Tibial artery (tissue), 4 donors: Measurements from ENCODE around the gene ALG12.
A peak's percentile ranks its signal among the peaks of the same experiment; 100 is the strongest.
"Not testable (repeated sequence)": the region's sequence is repeated elsewhere in the genome, so short reads cannot be mapped to it uniquely, and the experiment has no call there.

Source experiments
- DNase-seq, 2 donors: peaks; one replicate each; pipeline ENCODE4 v3.0.0-alpha.2; 2019
- H3K27ac ChIP-seq, 2 donors: fragments of 200-600 bp; sonication (generic) in 1 of 2; 1 replicate in 1 of 2; 2 replicates in 1 of 2; pipeline ENCODE4 v1.5.1; 2018 to 2019; ENCODE audit warnings: mild to moderate bottlenecking in 1 of 2
- H3K27me3 ChIP-seq, 2 donors: fragments of 200-600 bp; sonication (generic) in 1 of 2; one replicate each; pipeline versions ENCODE4 v1.5.1 to v1.6.0; 2016 to 2019
- H3K36me3 ChIP-seq, 3 donors: fragments of 200-600 bp; sonication (generic) in 2 of 3; one replicate each; pipeline ENCODE4 v1.5.1; 2016 to 2019; ENCODE audit warnings: mild to moderate bottlenecking in 2 of 3
- H3K4me1 ChIP-seq, 4 donors: fragments of 200-600 bp; sonication (generic) in 2 of 4; 1 replicate in 3 of 4; 2 replicates in 1 of 4; pipeline ENCODE4 v1.5.1; 2016 to 2019
- H3K4me3 ChIP-seq, 2 donors: fragments of 200-600 bp; sonication (generic) in 1 of 2; 1 replicate in 1 of 2; 2 replicates in 1 of 2; pipeline ENCODE4 v1.5.1; 2018 to 2019; ENCODE audit warnings: mild to moderate bottlenecking in 2 of 2
- H3K9me3 ChIP-seq, 3 donors: fragments of 200-600 bp; sonication (generic) in 1 of 3; one replicate each; pipeline ENCODE4 v1.5.1; 2016 to 2019
- CTCF ChIP-seq, 2 experiments: fragments of 200-600 bp in 1 of 2; fragments of 450-650 bp in 1 of 2; IDR thresholded peaks; one replicate each; pipeline ENCODE4 v1.5.1; 2017 to 2019; ENCODE audit warnings: antibody characterized with exemption in 2 of 2, mild to moderate bottlenecking in 1 of 2, moderate library complexity in 1 of 2
- intact Hi-C: fragments of 100-400 bp; cut with DNase I; formaldehyde crosslinking; loops from one replicate; pipeline ENCODE4 v1.15.0; 2023; ENCODE audit warnings: low total_unique reads

ALG12 gene

GRCh38 chr22:49856343-49856742 is 61.9 kb downstream of the ALG12 start:
- no peaks in the 10 kb centered on the region for H3K9me3 ChIP-seq
- no peak overlapping the region for H3K4me3 ChIP-seq
- no peak for TF ChIP-seq CTCF (IDR thresholded peaks at IDR 0.05)
- no peak overlapping the region for H3K27ac ChIP-seq
- intact Hi-C loops, result loop anchor here (5.0 kb wide), 1 partner anchor 326 kb away; no protein-coding TSS in a partner anchor
- DNase-seq, result peak in 1 of 2 donors; percentile 60
- no peaks in the 10 kb centered on the region for H3K36me3 ChIP-seq
- peaks cover 0 to 27% (median 22%) of the 10 kb centered on the region in 4 donors for H3K4me1 ChIP-seq
- H3K27me3 ChIP-seq, result no peaks in the 10 kb centered on the region

DNA sequence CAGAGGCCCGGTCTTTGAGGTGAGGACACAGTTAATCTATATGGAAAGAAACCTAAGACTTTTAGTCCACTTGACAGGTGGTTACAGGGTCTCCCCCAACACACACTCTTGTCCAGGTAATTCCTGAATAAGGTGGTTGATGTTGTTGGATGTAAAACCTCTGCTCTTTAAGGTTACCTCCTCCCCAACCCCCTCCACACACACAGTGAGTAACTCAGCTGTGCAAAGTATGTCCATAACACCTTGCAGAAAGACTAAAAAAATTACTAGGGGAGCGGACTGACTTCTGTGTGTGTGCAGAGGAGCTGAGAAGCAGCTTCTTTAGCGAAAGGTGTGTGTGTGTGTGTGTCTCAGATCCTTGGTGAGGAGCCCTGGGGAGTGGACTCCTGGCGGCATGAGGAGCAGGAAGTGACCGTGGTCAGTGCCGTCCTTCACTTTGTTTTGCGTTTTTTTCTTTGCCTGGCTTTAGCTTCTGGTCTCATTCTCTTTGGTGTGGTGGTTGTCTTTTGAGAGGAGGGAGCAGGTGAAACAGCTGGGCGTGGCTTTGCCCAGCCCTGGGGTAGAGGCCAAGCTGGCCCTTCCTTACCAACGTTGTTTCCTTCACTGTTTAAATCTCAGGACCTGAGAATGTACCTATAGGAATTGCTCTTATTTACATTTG is 62.9 kb downstream of the ALG12 start:
- peaks cover 0 to 4% of the 10 kb centered on the region in 2 donors for H3K27me3 ChIP-seq
- no peaks in the 10 kb centered on the region for H3K36me3 ChIP-seq
- H3K9me3 ChIP-seq, result no peaks in the 10 kb centered on the region
- no peak for DNase-seq
- no peak for TF ChIP-seq CTCF (IDR thresholded peaks at IDR 0.05)
- H3K4me1 ChIP-seq, result peaks cover 0 to 27% (median 22%) of the 10 kb centered on the region in 4 donors
- H3K4me3 ChIP-seq, result no peak overlapping the region
- H3K27ac ChIP-seq, result peak overlapping the region in 1 of 2 donors; percentile 56
- intact Hi-C loops, result loop anchor here (5.0 kb wide), 1 partner anchor 327 kb away; no protein-coding TSS in a partner anchor

DNA sequence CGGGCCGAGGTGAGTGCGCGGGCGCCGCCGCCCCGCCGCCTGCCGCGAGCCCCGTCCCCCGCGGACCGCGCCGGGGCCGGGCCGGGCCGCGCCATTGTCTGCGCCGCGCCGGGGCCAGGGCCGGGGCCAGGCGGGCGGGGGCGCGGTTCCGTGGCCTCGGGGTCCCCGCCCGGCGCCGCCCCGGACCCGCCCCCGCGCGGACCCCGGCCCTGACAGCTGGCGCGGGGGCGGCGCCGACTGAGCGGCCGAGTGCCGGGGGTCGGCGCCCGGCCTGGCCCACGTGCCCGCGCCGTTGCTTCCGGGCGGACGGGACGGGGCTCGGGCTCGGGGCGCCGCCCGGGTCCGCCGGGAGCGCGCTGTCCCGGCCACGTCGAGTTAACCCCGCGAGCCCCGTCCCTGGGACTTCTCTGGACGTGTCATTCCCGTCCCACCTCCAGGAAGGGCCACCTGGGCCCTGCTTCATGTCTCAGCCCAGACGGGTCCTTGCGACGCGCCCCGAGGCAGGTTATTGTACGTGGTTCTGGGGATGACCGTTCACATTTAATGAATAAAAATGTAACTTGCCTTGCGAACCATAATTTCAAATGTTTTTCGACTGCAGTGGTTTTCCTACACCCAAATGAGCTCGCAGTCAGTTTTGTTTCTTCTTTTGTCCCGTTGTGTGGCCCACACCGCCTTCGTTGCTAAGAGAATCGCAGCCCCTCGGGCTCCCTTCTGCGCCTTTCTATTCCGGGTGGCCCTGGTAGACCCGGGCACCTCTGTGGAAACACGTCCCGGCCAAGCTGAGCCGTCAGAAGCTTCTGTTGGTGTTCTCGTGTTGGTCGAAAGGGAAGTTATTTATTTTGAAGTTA is 64.0 kb downstream of the ALG12 start:
- DNase-seq, result no peak
- H3K4me1 ChIP-seq, result peaks cover 0 to 37% (median 30%) of the 10 kb centered on the region in 4 donors
- peak overlapping the region; percentile 59 to 89 for H3K4me3 ChIP-seq
- H3K36me3 ChIP-seq, result no peaks in the 10 kb centered on the region
- intact Hi-C loops, result loop anchor here (5.0 kb wide), 1 partner anchor 63 kb away; the partner anchor contains the start of genes ALG12 and CRELD2
- no peak for TF ChIP-seq CTCF (IDR thresholded peaks at IDR 0.05)
- H3K9me3 ChIP-seq, result no peaks in the 10 kb centered on the region
- peak overlapping the region; percentile 56 to 69 for H3K27ac ChIP-seq
- H3K27me3 ChIP-seq, result peaks cover 0 to 16% of the 10 kb centered on the region in 2 donors

DNA sequence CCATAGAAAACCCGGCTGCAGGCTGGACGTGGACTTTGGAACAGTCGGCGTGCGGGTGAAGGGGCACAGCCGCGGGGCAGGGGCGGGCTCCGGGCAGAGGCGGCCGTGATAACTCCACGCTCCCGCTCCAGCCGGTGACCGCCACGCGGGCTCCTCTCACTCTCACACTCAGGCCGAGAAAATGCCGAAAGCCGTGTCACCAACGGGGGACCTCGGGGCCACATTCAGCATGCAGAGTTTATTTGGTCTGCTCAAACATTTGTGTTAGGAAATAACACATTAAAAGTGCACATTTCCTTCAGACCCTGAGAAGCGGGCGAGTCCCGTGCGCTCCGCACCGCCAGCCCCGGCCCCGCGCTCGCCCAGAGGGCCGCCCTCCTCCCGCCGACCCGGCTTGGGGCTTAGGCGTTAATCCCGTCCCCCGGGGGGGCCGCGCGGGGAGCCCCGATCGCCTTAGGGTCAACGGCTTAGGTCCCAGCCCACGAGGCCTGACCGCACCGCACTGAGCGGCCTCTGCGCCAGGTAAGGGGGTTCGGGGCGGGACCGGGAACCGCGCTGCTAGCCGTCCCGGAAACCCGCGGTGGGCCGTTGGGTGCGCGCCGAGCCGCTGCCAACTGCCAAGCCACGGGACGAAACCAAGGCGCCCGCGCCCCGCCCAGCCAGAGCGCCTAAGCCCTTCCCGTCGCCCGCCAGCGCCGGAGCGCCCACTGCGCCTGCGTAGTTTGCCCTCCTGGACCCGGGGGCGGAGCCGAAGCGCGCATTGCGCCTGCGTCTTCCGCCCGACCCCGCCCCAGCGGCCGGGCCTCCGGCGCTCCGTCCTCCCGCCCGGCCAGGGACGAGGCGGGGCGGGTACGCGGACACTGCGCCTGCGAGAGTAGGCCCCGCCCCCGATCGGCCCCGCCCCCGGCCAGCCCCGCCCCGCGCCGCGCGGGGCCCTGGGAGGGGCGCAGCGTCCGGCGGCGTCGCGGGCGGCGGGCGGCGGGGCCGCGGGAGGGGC is 65.0 kb downstream of the ALG12 start, which contains the start of gene ZBED4:
TSS of gene ZBED4 (plus strand) at position 947 of the 997 bp plus-strand sequence. CDS start 29,819 bp downstream, outside the sequence.
- intact Hi-C loops, result loop anchor here (5.0 kb wide), 1 partner anchor 64 kb away; the partner anchor contains the start of genes ALG12 and CRELD2
- H3K27ac ChIP-seq, result peak within 1 kb of the TSS; percentile 96 to 97
- no peaks in the 10 kb centered on the region for H3K36me3 ChIP-seq
- H3K4me1 ChIP-seq, result peaks cover 0 to 47% (median 40%) of the 10 kb centered on the region in 4 donors
- peaks cover 0 to 26% of the 10 kb centered on the region in 2 donors for H3K27me3 ChIP-seq
- no peak for TF ChIP-seq CTCF (IDR thresholded peaks at IDR 0.05)
- no peaks in the 10 kb centered on the region for H3K9me3 ChIP-seq
- peak within 1 kb of the TSS; percentile 87 to 89 for H3K4me3 ChIP-seq
- peak; percentile 94 to 99 for DNase-seq

- Histone ChIP-seq H3K27ac (peak overlapping the region; percentile 96 to 97), H3K4me1 (peaks cover 0 to 50% (median 42%) of the 10 kb centered on the region in 4 donors), H3K4me3 (peak overlapping the region; percentile 87 to 89), H3K27me3 (peaks cover 0 to 33% of the 10 kb centered on the region in 2 donors)
- H3K9me3 ChIP-seq, H3K36me3 ChIP-seq, DNase-seq: not testable (repeated sequence)
- intact Hi-C loops, result loop anchor here (5.0 kb wide), 1 partner anchor 65 kb away; the partner anchor contains the start of genes ALG12 and CRELD2
Observed at GRCh38 chr22:49852568-49852897, 65.7 kb downstream of the ALG12 start.
